B cell (primary cell): ENCODE results near the gene RFC3. TPM values are rescaled to one million over a fixed set of nuclear protein-coding genes. Genes with fewer than 3 reads are reported as not detected.

Experiments
- ATAC-seq: fragments of 200-7000 bp; cut with Tn5 transposase; one replicate; pipeline ENCODE4 v1.10.0; 2021; ENCODE audit warnings: low read depth, mild to moderate bottlenecking, moderate number of reproducible peaks, moderate library complexity
- CTCF ChIA-PET: fragments of 350-600 bp; sonication (Branson Sonifier 250); formaldehyde crosslinking; loops from one replicate; lab custom pipeline; 2021; ENCODE audit warnings: antibody characterized with exemption, inconsistent platforms; lab: Charles Lee
- POLR2A ChIA-PET: fragments of 350-600 bp; sonication (Branson Sonifier 250); formaldehyde crosslinking; loops from one replicate; lab custom pipeline; 2021; ENCODE audit warnings: antibody characterized with exemption; lab: Charles Lee
- DNase-seq: peaks from one replicate; pipeline ENCODE4 v3.0.0; 2013
- H2AFZ ChIP-seq: 2 replicates; pipeline ENCODE4 v1.6.1; 2012; ENCODE audit warnings: mild to moderate bottlenecking, low read depth, low read length; ENCODE audit not compliant: insufficient read depth, poor library complexity, severe bottlenecking
- H3K27ac ChIP-seq, 2 donors: 1 replicate in 1 of 2; 2 replicates in 1 of 2; pipeline ENCODE4 v1.5.1; 2012 to 2013; ENCODE audit warnings: low read length in 2 of 2, mild to moderate bottlenecking in 2 of 2, moderate library complexity in 1 of 2
- H3K27me3 ChIP-seq, 4 experiments: fragments of 200-600 bp in 1 of 4; sonication (generic) in 1 of 4; replicated peaks in 1 of 4; 1 replicate in 2 of 4; 2 replicates in 2 of 4; pipeline versions ENCODE4 v1.6.1 to v1.7.0; 2013 to 2016; ENCODE audit warnings: low read length in 3 of 4, mild to moderate bottlenecking in 2 of 4, mixed read lengths in 1 of 4, moderate library complexity in 1 of 4; ENCODE audit not compliant: insufficient read depth in 4 of 4, control insufficient read depth in 3 of 4; ENCODE audit errors: control extremely low read depth in 1 of 4
- H3K36me3 ChIP-seq, 2 experiments: replicated peaks in 1 of 2; 1 replicate in 1 of 2; 2 replicates in 1 of 2; pipeline versions ENCODE4 v1.6.1 to v1.7.1; 2013; ENCODE audit warnings: low read length in 1 of 2; ENCODE audit not compliant: insufficient read depth in 2 of 2, control insufficient read depth in 1 of 2; ENCODE audit errors: control extremely low read depth in 1 of 2, extremely low read depth in 1 of 2
- H3K4me1 ChIP-seq, 2 donors: fragments of 200-600 bp in 1 of 2; sonication (generic) in 1 of 2; 1 replicate in 1 of 2; 2 replicates in 1 of 2; pipeline versions ENCODE4 v1.5.1 to v1.6.1; 2013 to 2017; ENCODE audit warnings: low read length in 2 of 2; ENCODE audit not compliant: control insufficient read depth in 2 of 2, insufficient read depth in 2 of 2
- H3K4me2 ChIP-seq: replicated peaks from 2 replicates; pipeline ENCODE3; 2012; ENCODE audit warnings: mild to moderate bottlenecking, low read depth, low read length; ENCODE audit not compliant: poor library complexity, severe bottlenecking
- H3K4me3 ChIP-seq, 5 experiments: fragments of 200-600 bp in 1 of 5; sonication (generic) in 1 of 5; 1 replicate in 3 of 5; 2 replicates in 2 of 5; pipeline versions ENCODE4 v1.5.1 to v1.7.0; 2011 to 2016; ENCODE audit warnings: low read length in 4 of 5, mild to moderate bottlenecking in 4 of 5, low read depth in 2 of 5, control low read depth in 1 of 5, moderate library complexity in 1 of 5; ENCODE audit not compliant: insufficient read depth in 1 of 5; ENCODE audit errors: control extremely low read depth in 1 of 5, extremely low read depth in 1 of 5
- H3K79me2 ChIP-seq: fragments of 200-600 bp; sonication (generic); one replicate; pipeline ENCODE4 v1.6.0; 2016; ENCODE audit warnings: low read length; ENCODE audit not compliant: control insufficient read depth, insufficient read depth
- H3K9ac ChIP-seq: fragments of 200-600 bp; sonication (generic); 2 replicates; pipeline ENCODE4 v1.6.1; 2017; ENCODE audit warnings: mild to moderate bottlenecking, low read length, moderate library complexity
- H3K9me3 ChIP-seq, 3 donors: one replicate each; pipeline versions ENCODE4 v1.6.1 to v1.7.1; 2013; ENCODE audit warnings: low read length in 2 of 3; ENCODE audit not compliant: control insufficient read depth in 2 of 3, insufficient read depth in 1 of 3; ENCODE audit errors: control extremely low read depth in 1 of 3
- H4K20me1 ChIP-seq: 2 replicates; pipeline ENCODE4 v1.6.0; 2012; ENCODE audit warnings: mild to moderate bottlenecking, low read length; ENCODE audit not compliant: insufficient read depth, control insufficient read depth, poor library complexity, severe bottlenecking
- H3K27ac Mint-ChIP-seq: one replicate; pipeline ENCODE4 v1.8.0; 2021; ENCODE audit warnings: mixed read lengths
- H3K27me3 Mint-ChIP-seq: one replicate; pipeline ENCODE4 v1.8.0; 2021; ENCODE audit warnings: mixed read lengths
- H3K4me1 Mint-ChIP-seq: one replicate; pipeline ENCODE4 v1.8.0; 2021; ENCODE audit warnings: mixed read lengths
- H3K4me3 Mint-ChIP-seq: one replicate; pipeline ENCODE4 v1.8.0; 2021; ENCODE audit warnings: mixed read lengths
- H3K9me3 Mint-ChIP-seq: one replicate; pipeline ENCODE4 v1.8.0; 2022; ENCODE audit warnings: mixed read lengths; ENCODE audit not compliant: insufficient read depth
- CTCF ChIP-seq: fragments of 200-600 bp; IDR thresholded peaks from one replicate; pipeline ENCODE4 v1.8.0; 2022; ENCODE audit warnings: antibody characterized with exemption, mild to moderate bottlenecking
- EZH2 ChIP-seq: IDR thresholded peaks from 2 replicates; pipeline ENCODE4 v1.6.1; 2012; ENCODE audit warnings: borderline replicate concordance, low read depth, mild to moderate bottlenecking, moderate library complexity, low read length; ENCODE audit not compliant: insufficient read depth, poor library complexity, severe bottlenecking
- WGBS: methylation state at CpG from one replicate; pipeline ENCODE4 v1.1.5; 2013; ENCODE audit warnings: missing lambda C conversion rate; ENCODE audit not compliant: insufficient coverage; 5-methylcytosine and 5-hydroxymethylcytosine counted together
- intact Hi-C: fragments of 100-400 bp; cut with micrococcal nuclease; formaldehyde crosslinking; loops from one replicate; pipeline ENCODE4 v1.10.0; 2022
- polyA plus RNA-seq: library from polyadenylated mRNA; depleted of rRNA; stranded (reverse); fragments of >200 nt; gene quantifications from 2 replicates; pipeline ENCODE4 v1.2.3, GENCODE V29; 2012
- total RNA-seq, 2 donors: library from RNA; stranded (reverse); fragments of 120-200 nt in 1 of 2; gene quantifications; 1 replicate in 1 of 2; 2 replicates in 1 of 2; pipeline versions ENCODE4 v1.2.3 to v1.2.4, GENCODE V29; 2013 to 2022

Gene RFC3
- total and polyA plus RNA-seq, 2 donors (not counting 1 experiment from before 2014, with no cell fraction given): 3.2 to 9.4 TPM

- Mint-ChIP-seq H3K27ac (no peak overlapping the region), H3K27me3 (peaks cover 3% of the 10 kb centered on the region), H3K4me1 (peaks cover 10% of the 10 kb centered on the region), H3K9me3 (peaks cover 2% of the 10 kb centered on the region), H3K4me3 (peak overlapping the region; percentile 83)
- peak overlapping the region; percentile 17 to 76 (median 52) for H3K4me3 ChIP-seq
- peaks cover 6 to 10% of the 10 kb centered on the region in 2 donors for H3K4me1 ChIP-seq
- peak overlapping the region; percentile 79 for H2AFZ ChIP-seq
- no peaks in the 10 kb centered on the region for H4K20me1 ChIP-seq
- H3K27ac ChIP-seq: peak overlapping the region in 1 of 2 donors; percentile 43
- no peaks in the 10 kb centered on the region for H3K27me3 ChIP-seq
- TF ChIP-seq CTCF: no peak
- TF ChIP-seq EZH2: no peak
- intact Hi-C loops: no loop called here
- H3K36me3 ChIP-seq: no peaks in the 10 kb centered on the region
- H3K9ac ChIP-seq: peak overlapping the region; percentile 78
- ATAC-seq: no peak
- peaks cover 0 to 4% (median 0%) of the 10 kb centered on the region in 3 donors for H3K9me3 ChIP-seq
- DNase-seq: peak; percentile 34
- POLR2A ChIA-PET: no interaction called here
- peak overlapping the region; percentile 80 for H3K4me2 ChIP-seq
- H3K79me2 ChIP-seq: no peaks in the 10 kb centered on the region
- CTCF ChIA-PET: interaction anchor here (1.2 kb wide), 1 partner anchor 9 kb away, joined by 4 read pairs; no protein-coding TSS in a partner anchor
- 63% methylated on average over 2 of the region's 6 CpGs for WGBS
These were observed 30.8 kb upstream of the RFC3 start for GRCh38 chr13:33787051-33787591.

- DNase-seq (no peak), ATAC-seq (no peak)
- no CpG with 5 or more reads among the region's 1 CpG for WGBS
- Histone ChIP-seq H3K9ac (no peak overlapping the region), H3K4me3 (no peak overlapping the region), H3K27me3 (no peaks in the 10 kb centered on the region), H3K4me1 (peaks cover 6 to 10% of the 10 kb centered on the region in 2 donors), H3K9me3 (peaks cover 0 to 4% (median 0%) of the 10 kb centered on the region in 3 donors), H2AFZ (no peak overlapping the region), H3K4me2 (no peak overlapping the region), H3K36me3 (no peaks in the 10 kb centered on the region), H3K79me2 (no peaks in the 10 kb centered on the region), H4K20me1 (no peaks in the 10 kb centered on the region), H3K27ac (no peak overlapping the region)
- Mint-ChIP-seq H3K4me3 (no peak overlapping the region), H3K9me3 (peaks cover 5% of the 10 kb centered on the region), H3K4me1 (peaks cover 10% of the 10 kb centered on the region), H3K27me3 (peaks cover 3% of the 10 kb centered on the region), H3K27ac (no peak overlapping the region)
- CTCF ChIA-PET: no interaction called here
- TF ChIP-seq CTCF (no peak), EZH2 (no peak)
- POLR2A ChIA-PET: no interaction called here
- intact Hi-C loops: no loop called here
These were observed 28.8 kb upstream of the RFC3 start for GRCh38 chr13:33789066-33789606.
